AG08396 (cell line): ENCODE results near the gene ZNF728.
"Not testable (repeated sequence)": the region's sequence is repeated elsewhere in the genome, so short reads cannot be mapped to it uniquely, and the experiment has no call there.

Source experiments
- DNase-seq: peaks from one replicate; pipeline ENCODE4 v3.0.0; 2012; ENCODE audit warnings: low spot score, mixed read lengths

ZNF728 gene

DNA sequence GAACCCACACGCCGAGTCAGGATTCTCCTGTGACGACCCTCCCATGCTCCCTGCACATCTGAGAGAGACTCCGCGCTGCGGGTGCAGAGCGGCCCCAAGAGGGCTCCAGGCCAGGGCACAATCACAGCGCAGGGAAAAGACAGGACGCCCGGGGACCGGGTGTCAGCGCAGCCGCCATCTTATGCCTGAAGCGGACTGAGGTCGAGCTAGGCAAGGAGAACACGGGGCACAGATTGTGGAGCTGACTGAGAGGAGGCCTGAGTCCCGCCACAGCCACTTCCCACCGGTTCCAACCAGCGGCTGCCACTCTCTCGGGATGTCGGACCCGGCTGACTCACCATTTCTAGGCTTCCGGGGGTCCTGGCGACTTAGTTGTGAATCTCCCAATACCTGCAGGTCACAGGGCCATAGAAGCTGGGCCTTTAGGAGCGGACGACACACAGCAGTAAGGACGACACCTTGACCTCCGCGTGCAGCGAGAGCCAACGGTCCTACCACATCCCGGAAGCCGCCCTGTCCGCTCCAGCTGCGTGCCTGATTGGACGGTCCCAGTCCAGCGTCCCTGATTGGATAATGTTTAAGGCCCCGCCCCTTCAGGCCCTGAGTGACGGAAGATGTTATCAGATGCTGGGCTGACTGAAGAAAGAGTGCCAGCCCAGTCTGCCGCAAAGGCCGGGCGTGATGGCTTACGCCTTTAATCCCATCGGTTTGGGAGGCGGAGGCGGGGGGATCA, at the start of gene ZNF728:
TSS of gene ZNF728 (minus strand) at position 487 of the 733 bp plus-strand sequence. CDS start at position 341, 146 bp downstream.
- DNase-seq, result peak; percentile 4

DNA sequence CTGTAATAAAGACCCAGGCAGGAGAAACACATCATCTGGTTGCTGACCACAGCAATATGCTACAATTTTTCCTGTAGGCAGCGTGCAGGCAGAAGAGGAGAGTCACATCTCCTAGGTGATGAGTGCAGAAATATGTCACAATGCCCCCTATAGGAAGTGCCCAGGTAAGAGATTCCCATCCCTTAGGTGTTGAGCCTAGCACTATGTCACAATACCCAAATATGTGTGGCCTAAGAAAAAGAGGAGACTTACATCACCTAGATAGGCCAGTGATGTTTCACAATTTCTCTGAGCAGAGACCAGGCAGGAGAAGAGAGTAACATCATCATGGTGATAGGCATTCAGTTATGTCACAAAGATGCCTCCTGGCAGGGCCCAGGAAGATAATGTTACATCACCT, 49.4 kb upstream of the ZNF728 start:
- DNase-seq, result no peak

DNA sequence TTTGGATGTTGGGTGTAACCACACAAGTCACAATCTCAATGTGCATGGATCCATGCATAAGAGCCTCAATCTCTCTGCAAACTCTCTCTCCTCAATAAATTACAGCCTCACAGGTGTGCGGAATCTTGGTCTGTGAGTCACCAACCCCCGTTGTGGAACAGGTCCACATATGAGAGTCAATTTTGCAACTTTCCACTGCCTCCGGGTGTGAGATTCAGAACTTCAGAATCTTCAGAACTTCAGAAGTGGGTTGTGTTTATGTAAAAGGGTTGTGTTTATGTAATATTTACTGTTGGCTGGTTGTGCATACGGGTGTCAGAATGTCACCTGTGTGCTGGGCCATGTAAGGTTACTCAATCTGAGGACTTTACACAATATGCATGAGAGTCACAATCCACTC, 46.3 kb upstream of the ZNF728 start:
- DNase-seq, result no peak

DNA sequence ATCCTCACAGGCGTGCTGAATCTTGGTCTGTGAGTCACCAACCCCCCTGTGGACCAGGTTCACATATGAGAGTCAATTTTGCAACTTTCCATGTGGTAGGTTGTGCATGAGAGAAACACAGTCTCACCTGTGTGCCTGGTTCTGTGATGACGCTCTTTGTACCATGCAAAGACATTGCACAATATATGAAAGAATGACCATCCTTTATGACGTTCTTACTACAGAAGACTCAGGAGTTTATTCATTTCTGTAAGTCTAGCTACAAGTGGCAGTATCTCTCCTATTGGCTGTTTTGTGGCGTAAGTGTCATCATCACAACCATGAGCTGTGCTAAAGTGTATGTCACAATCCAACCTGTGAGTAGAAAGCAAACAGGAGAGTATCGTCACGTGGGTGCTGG, 43.8 kb upstream of the ZNF728 start:
- no peak for DNase-seq

DNA sequence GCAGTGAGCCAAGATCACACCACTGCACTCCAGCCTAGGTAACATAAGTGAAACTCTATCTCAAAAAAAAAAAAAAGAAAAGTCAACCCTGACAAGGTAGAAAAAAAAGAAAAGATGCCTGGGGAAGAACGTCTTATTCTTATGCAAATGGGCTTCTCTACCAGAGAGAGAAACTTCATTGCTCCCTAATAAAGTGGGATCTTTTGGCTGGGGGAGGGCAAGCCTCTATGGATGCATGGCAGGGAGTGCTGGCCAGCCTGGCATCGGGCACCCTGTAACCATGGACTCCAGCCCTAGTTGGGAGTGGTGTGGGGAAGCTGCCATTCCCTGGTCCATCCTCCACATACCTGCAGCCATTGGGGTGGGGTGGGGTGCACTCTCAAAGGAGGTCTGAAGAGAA, 30.7 kb upstream of the ZNF728 start:
- DNase-seq, result no peak

DNA sequence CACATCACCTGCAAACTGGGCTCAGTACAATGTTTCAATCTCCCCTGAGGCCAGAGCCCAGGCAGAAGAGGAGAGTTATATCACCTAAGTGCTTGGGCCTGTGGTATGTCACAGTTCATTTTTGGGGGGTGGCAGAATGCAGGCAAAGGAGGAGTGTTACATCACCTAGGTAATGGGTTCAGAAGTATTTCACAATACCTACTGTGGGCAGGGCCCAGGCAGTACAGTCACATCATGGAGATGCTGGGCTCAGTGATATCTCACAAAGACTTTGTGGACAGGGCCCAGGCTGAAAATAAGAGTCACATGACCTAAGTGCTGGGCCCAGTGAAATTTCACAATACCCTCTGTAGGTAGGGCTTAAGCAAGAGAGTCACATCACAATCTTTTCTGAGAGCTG, 12.7 kb upstream of the ZNF728 start:
- no peak for DNase-seq

DNA sequence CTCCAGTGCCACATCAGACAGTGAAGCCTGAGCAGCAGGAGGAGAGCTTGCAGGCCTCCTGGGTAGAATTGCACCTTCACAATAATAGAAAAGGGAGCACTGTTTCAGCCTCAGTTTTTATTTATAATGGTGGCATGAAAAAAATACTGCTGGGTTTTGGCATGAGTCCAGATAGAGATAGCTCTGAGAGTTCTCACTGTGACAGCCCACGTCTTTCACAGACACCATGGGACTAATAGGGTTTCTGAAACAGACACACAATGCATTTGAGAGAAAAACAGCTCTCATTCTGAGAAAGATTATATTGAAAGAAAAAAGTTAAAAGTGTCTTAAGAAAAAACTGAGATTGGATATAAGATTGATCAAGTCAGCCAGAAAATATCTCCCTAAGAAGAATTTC, 8.0 kb downstream of the ZNF728 start:
- not testable (repeated sequence) for DNase-seq

DNA sequence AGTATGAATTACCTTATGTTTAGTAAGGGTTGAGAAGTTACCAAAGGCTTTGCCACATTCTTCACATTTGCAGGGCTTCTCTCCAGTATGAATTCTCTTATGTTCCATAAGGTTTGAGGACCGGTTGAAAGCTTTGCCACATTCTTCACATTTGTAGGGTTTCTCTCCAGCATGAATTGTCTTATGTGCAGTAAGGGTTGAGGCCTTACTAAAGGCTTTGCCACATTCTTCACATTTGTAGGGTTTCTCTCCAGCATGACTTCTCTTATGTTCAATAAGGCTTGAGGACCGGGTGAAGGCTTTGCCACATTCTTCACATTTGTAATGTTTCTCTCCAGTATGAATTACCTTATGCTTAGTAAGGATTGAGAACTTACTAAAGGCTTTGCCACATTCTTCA, 26.7 kb downstream of the ZNF728 start:
- no peak for DNase-seq

DNA sequence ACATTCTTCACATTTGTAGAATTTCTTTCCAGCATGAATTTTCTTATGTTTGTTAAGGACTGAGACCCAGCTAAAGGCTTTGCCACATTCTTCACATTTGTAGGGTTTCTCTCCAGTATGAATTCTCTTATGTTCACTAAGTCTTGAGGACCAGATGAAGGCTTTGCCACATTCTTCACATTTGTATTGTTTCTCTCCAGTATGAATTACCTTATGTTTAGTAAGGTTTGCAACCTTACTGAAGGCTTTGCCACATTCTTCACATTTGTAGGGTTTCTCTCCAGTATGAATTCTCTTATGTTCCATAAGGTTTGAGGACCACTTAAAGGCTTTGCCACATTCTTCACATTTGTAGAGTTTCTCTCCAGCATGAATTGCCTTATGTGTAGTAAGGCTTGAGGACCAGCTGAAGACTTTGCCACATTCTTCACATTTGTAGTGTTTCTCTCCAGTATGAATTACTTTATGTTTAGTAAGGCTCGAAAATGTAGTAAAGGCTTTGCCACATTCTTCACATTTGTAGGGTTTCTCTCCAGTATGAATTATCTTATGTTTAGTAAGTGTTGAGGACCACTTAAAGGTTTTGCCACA, 27.3 kb downstream of the ZNF728 start:
- not testable (repeated sequence) for DNase-seq

DNA sequence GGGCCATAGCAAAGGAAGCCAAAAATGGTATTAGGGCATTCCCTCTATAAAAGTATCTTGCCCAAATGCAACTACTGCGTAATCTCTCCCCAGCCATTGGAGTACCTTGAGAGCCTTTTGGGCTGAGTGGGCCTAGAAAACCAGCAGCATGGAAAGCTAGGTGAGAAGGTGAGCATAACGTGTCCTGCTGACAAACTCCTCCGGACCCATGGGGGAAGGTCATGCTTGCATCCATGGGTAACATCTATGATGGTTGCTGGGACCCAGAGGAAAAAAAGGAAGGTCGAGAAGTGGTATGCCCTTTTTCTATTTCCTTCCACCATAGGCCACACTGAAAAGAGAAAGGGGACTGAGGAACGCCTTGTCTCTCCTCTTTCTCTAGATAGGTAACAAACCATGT, 57.4 kb downstream of the ZNF728 start:
- no peak for DNase-seq

DNA sequence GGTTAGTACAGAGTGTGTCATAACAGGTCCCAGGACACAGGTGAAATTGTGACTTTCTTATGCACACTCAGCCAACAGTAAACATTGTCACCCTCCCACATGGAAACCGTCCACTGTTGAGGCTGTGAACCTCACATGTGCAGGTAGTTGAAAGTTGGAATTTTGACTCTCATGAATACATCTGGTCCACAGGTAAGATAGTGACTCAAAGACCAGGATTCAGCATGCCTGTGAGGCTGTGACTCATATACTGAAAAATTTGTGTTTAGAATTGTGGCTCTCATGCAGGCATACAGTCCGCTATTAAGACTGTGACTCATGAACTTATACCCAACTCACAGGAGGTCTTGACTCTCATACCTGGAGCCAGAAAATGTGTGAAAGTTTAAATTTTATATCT, 67.8 kb downstream of the ZNF728 start:
- no peak for DNase-seq

DNA sequence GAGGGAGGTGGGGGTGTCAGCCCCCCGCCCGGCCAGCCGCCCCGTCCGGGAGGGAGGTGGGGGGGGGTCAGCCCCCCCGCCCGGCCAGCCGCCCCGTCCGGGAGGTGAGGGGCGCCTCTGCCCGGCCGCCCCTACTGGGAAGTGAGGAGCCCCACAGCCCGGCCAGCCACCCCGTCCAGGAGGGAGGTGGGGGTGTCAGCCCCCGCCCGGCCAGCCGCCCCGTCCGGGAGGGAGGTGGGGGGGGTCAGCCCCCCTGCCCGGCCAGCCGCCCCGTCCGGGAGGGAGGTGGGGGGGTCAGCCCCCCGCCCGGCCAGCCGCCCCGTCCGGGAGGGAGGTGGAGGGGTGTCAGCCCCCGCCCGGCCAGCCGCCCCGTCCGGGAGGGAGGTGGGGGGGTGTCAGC, 75.4 kb downstream of the ZNF728 start:
- not testable (repeated sequence) for DNase-seq

DNA sequence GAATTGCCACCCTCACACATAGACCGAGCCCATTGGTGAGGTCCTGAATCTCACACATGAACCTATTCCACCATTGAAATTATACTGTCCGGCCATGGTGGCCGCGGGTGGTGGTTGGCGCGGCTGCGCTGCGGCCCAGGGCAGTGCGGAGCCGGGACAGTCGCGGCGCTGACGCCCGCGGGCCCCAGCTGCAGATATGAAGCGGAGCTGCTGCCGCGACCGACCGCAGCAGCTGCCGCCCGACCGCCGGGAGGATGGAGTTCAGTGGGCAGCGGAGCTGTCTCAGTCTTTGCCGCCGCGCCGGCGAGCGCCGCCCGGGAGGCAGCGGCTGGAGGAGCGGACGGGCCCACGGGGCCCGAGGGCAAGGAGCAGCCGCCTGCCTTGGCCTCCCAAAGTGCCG, 77.8 kb downstream of the ZNF728 start:
- DNase-seq, result not testable (repeated sequence)
